Left lung (tissue), 10 donors: ENCODE data around the gene TRIM56. TPM values are rescaled to one million over a fixed set of nuclear protein-coding genes. Genes with fewer than 3 reads are reported as not detected.
"Not testable (repeated sequence)": the region's sequence is repeated elsewhere in the genome, so short reads cannot be mapped to it uniquely, and the experiment has no call there.

Experiments used
- ATAC-seq: fragments of 200-7000 bp; cut with Tn5 transposase; one replicate; pipeline ENCODE4 v1.9.1; 2020; ENCODE audit warnings: moderate library complexity
- DNase-seq, 4 donors: peaks; one replicate each; pipeline ENCODE4 v3.0.0-alpha.2; 2013 to 2020
- H3K27ac ChIP-seq, 2 donors: fragments of 200-600 bp; sonication (generic) in 1 of 2; one replicate each; pipeline versions ENCODE4 v1.5.0 to v1.8.0; 2020 to 2021
- H3K27me3 ChIP-seq, 2 donors: fragments of 200-600 bp; sonication (generic) in 1 of 2; one replicate each; pipeline versions ENCODE4 v1.5.0 to v1.8.0; 2020 to 2021
- H3K36me3 ChIP-seq, 2 donors: fragments of 200-600 bp; sonication (generic) in 1 of 2; one replicate each; pipeline versions ENCODE4 v1.5.0 to v1.8.0; 2020 to 2021
- H3K4me1 ChIP-seq, 2 donors: fragments of 200-600 bp; one replicate each; pipeline ENCODE4 v1.8.0; 2021
- H3K4me3 ChIP-seq, 2 donors: fragments of 200-600 bp; sonication (generic) in 1 of 2; one replicate each; pipeline versions ENCODE4 v1.5.0 to v1.8.0; 2020 to 2021; ENCODE audit warnings: mild to moderate bottlenecking in 1 of 2
- H3K9me3 ChIP-seq, 2 donors: fragments of 200-600 bp; sonication (generic) in 1 of 2; one replicate each; pipeline versions ENCODE4 v1.5.0 to v1.8.0; 2020 to 2021
- CTCF ChIP-seq, 2 donors: fragments of 200-600 bp; sonication (generic) in 1 of 2; IDR thresholded peaks; one replicate each; pipeline versions ENCODE4 v1.5.0 to v1.8.0; 2021; ENCODE audit warnings: antibody characterized with exemption in 2 of 2
- intact Hi-C, 2 donors: fragments of 100-400 bp; cut with DNase I; formaldehyde crosslinking; loops; one replicate each; pipeline versions ENCODE4 v1.11.2 to v1.14.2; 2022
- polyA plus RNA-seq, 6 donors: library from polyadenylated mRNA; unstranded; fragments of 120-200 nt; gene quantifications; one replicate each; pipeline ENCODE4 v1.2.1, GENCODE V29; 2013; ENCODE audit not compliant: insufficient read length in 6 of 6
- total RNA-seq, 2 donors: library from RNA; stranded (reverse); fragmentation: NEBNext Ultra II Directional; extraction: Animal tissue kit (Norgen Biotek cat#: 25700); gene quantifications; one replicate each; pipeline ENCODE4 v1.2.1, GENCODE V29; 2021
- donor health status: DM: no; HTN: yes; CAD: no.
- donor health status: DM: no; HTN: no; CAD: no.

The TRIM56 gene
- total and polyA plus RNA-seq, 8 donors, result 23.4 to 55.6 (median 26.9) TPM

GRCh38 chr7:101104193-101104713 lies 19.0 kb downstream of the TRIM56 start:
- TF ChIP-seq CTCF (IDR thresholded peaks at IDR 0.05), result no peak
- intact Hi-C loops, result no loop called here
- ATAC-seq, result no peak
- Histone ChIP-seq H3K36me3 (no peaks in the 10 kb centered on the region), H3K4me3 (no peak overlapping the region), H3K9me3 (no peaks in the 10 kb centered on the region), H3K4me1 (peaks cover 10 to 48% of the 10 kb centered on the region in 2 donors), H3K27me3 (peaks cover 0 to 18% of the 10 kb centered on the region in 2 donors), H3K27ac (peak overlapping the region in 1 of 2 donors; percentile 35)
- DNase-seq, result no peak

- Histone ChIP-seq H3K27ac (peak overlapping the region in 1 of 2 donors; percentile 35), H3K4me1 (peaks cover 8 to 43% of the 10 kb centered on the region in 2 donors), H3K9me3 (no peaks in the 10 kb centered on the region), H3K36me3 (no peaks in the 10 kb centered on the region), H3K27me3 (peaks cover 0 to 18% of the 10 kb centered on the region in 2 donors), H3K4me3 (no peak overlapping the region)
- no peak for TF ChIP-seq CTCF (IDR thresholded peaks at IDR 0.05)
- DNase-seq (peak in 1 of 4 donors; percentile 12), ATAC-seq (no peak)
- intact Hi-C loops, result no loop called here
Measured at GRCh38 chr7:101104799-101105198, 19.5 kb downstream of the TRIM56 start.

GRCh38 chr7:101105248-101105647 lies 20.0 kb downstream of the TRIM56 start:
- peaks cover 0 to 18% of the 10 kb centered on the region in 2 donors for H3K27me3 ChIP-seq
- not testable (repeated sequence) for ATAC-seq

GRCh38 chr7:101106386-101106785 lies 21.1 kb downstream of the TRIM56 start:
- peaks cover 0 to 31% of the 10 kb centered on the region in 2 donors for H3K4me1 ChIP-seq
- H3K4me3 ChIP-seq, result no peak overlapping the region
- ATAC-seq (no peak), DNase-seq (peak in 1 of 4 donors; percentile 0)
- H3K9me3 ChIP-seq, result no peaks in the 10 kb centered on the region
- peaks cover 0 to 7% of the 10 kb centered on the region in 2 donors for H3K27me3 ChIP-seq
- no peaks in the 10 kb centered on the region for H3K36me3 ChIP-seq
- intact Hi-C loops, result no loop called here
- no peak for TF ChIP-seq CTCF (IDR thresholded peaks at IDR 0.05)
- no peak overlapping the region for H3K27ac ChIP-seq

More at GRCh38 chr7:101105248-101105647, 20.0 kb downstream of the TRIM56 start:
- intact Hi-C loops, H3K4me3 ChIP-seq, DNase-seq, H3K9me3 ChIP-seq, H3K36me3 ChIP-seq: not testable (repeated sequence)
- H3K4me1 ChIP-seq, result peaks cover 3 to 38% of the 10 kb centered on the region in 2 donors
- peak overlapping the region in 1 of 2 donors; percentile 35 for H3K27ac ChIP-seq

GRCh38 chr7:101108330-101108857 lies 23.1 kb downstream of the TRIM56 start:
- intact Hi-C loops, result no loop called here
- ATAC-seq (peak; percentile 73), DNase-seq (peak in 2 of 4 donors; percentile 26 to 55)
- Histone ChIP-seq H3K4me3 (no peak overlapping the region), H3K36me3 (no peaks in the 10 kb centered on the region), H3K9me3 (no peaks in the 10 kb centered on the region), H3K27ac (peak overlapping the region in 1 of 2 donors; percentile 5), H3K27me3 (no peaks in the 10 kb centered on the region), H3K4me1 (peaks cover 0 to 37% of the 10 kb centered on the region in 2 donors)
- TF ChIP-seq CTCF (IDR thresholded peaks at IDR 0.05), result no peak
